GM18526 (cell line): Measurements from ENCODE around the gene CR2.

Experiments
- POLR2A ChIP-seq: IDR thresholded peaks from 3 replicates; pipeline ENCODE4 v1.6.1; 2011; ENCODE audit not compliant: insufficient read length; ENCODE audit errors: extremely low read depth

The CR2 gene

GRCh38 chr1:207454046-207454964 is at the start of gene CR2:
Gene CR2 (plus strand): TSS chr1:207454328. CDS start chr1:207454419, 91 bp downstream.
- TF ChIP-seq POLR2A, result peak; percentile 90

- no peak for TF ChIP-seq POLR2A
These were observed 49.1 kb upstream of the CR2 start for GRCh38 chr1:207404849-207405525.

GRCh38 chr1:207405814-207406213 is 48.3 kb upstream of the CR2 start:
- TF ChIP-seq POLR2A, result no peak

GRCh38 chr1:207407655-207408260 is 46.4 kb upstream of the CR2 start:
- no peak for TF ChIP-seq POLR2A

- no peak for TF ChIP-seq POLR2A
These were observed 41.3 kb upstream of the CR2 start for GRCh38 chr1:207412845-207413244.

GRCh38 chr1:207414606-207415108 is 39.5 kb upstream of the CR2 start:
- no peak for TF ChIP-seq POLR2A

GRCh38 chr1:207417076-207417475 is 37.1 kb upstream of the CR2 start:
- no peak for TF ChIP-seq POLR2A

- TF ChIP-seq POLR2A, result no peak
These were observed 35.8 kb upstream of the CR2 start for GRCh38 chr1:207418351-207418750.

- no peak for TF ChIP-seq POLR2A
These were observed 34.0 kb upstream of the CR2 start for GRCh38 chr1:207420109-207420508.

GRCh38 chr1:207421078-207421477 is 33.0 kb upstream of the CR2 start:
- no peak for TF ChIP-seq POLR2A

GRCh38 chr1:207423560-207424292 is 30.4 kb upstream of the CR2 start:
- no peak for TF ChIP-seq POLR2A

- no peak for TF ChIP-seq POLR2A
These were observed 29.5 kb upstream of the CR2 start for GRCh38 chr1:207424570-207425131.

GRCh38 chr1:207427832-207428585 is 26.1 kb upstream of the CR2 start:
- no peak for TF ChIP-seq POLR2A

GRCh38 chr1:207428783-207429182 is 25.3 kb upstream of the CR2 start:
- TF ChIP-seq POLR2A, result no peak
